ENCODE results near the gene ARID1B.

ARID1B gene

GRCh38 chr6:157230910-157231309 is 453.7 kb downstream of the ARID1B start:
- no peak overlapping the region for H3K4me2 ChIP-seq (ENCODE audit: low read depth, low read length, poor library complexity, severe bottlenecking)

GRCh38 chr6:157232161-157232895 is 455.1 kb downstream of the ARID1B start:
- Histone ChIP-seq H3F3A (ENCODE audit: insufficient read depth) (no peaks in the 10 kb centered on the region), H3K4me3 (ENCODE audit: insufficient read depth, low read length, poor library complexity, severe bottlenecking) (no peak overlapping the region), H4K20me1 (ENCODE audit: low read depth, low read length) (no peaks in the 10 kb centered on the region), H3K36me3 (ENCODE audit: low read length) (no peaks in the 10 kb centered on the region), H3K9ac (ENCODE audit: low read length) (no peak overlapping the region), H3K27ac (ENCODE audit: low read depth, low read length) (no peak overlapping the region), H3K9me2 (replicated peaks; ENCODE audit: insufficient read depth, low read length) (no peaks in the 10 kb centered on the region), H3K27me3 (ENCODE audit: low read length) (no peaks in the 10 kb centered on the region), H3K4me2 (ENCODE audit: low read depth, low read length, poor library complexity, severe bottlenecking) (no peak overlapping the region), H3K9me3 (ENCODE audit: insufficient read depth, low read length) (no peaks in the 10 kb centered on the region), H2AFZ (ENCODE audit: low read depth, low read length, severe bottlenecking) (no peak overlapping the region), H3K79me2 (ENCODE audit: insufficient read depth, low read length) (no peaks in the 10 kb centered on the region)
- no peak for TF ChIP-seq CTCF (IDR thresholded peaks at IDR 0.05; ENCODE audit: insufficient read depth, low read length, poor library complexity, severe bottlenecking)

More at GRCh38 chr6:157230910-157231309, 453.7 kb downstream of the ARID1B start:
- no peak overlapping the region for H3K4me3 ChIP-seq (ENCODE audit: insufficient read depth, low read length, poor library complexity, severe bottlenecking)
- no peak for TF ChIP-seq CTCF (IDR thresholded peaks at IDR 0.05; ENCODE audit: insufficient read depth, low read length, poor library complexity, severe bottlenecking)
- no peak for TF ChIP-seq EZH2phosphoT487 (conservative IDR thresholded peaks at IDR 0.05; ENCODE audit: low read length)
- no peak overlapping the region for H2AFZ ChIP-seq (ENCODE audit: low read depth, low read length, severe bottlenecking)
- H3K9ac ChIP-seq (ENCODE audit: low read length), result no peak overlapping the region
- H3K27me3 ChIP-seq (ENCODE audit: low read length), result no peaks in the 10 kb centered on the region
- no peaks in the 10 kb centered on the region for H3F3A ChIP-seq (ENCODE audit: insufficient read depth)
- no peaks in the 10 kb centered on the region for H3K36me3 ChIP-seq (ENCODE audit: low read length)
- H3K27ac ChIP-seq (ENCODE audit: low read depth, low read length), result no peak overlapping the region
- no peaks in the 10 kb centered on the region for H3K9me2 ChIP-seq (replicated peaks; ENCODE audit: insufficient read depth, low read length)
- H3K9me3 ChIP-seq (ENCODE audit: insufficient read depth, low read length), result no peaks in the 10 kb centered on the region
- no peaks in the 10 kb centered on the region for H3K79me2 ChIP-seq (ENCODE audit: insufficient read depth, low read length)
- no peaks in the 10 kb centered on the region for H4K20me1 ChIP-seq (ENCODE audit: low read depth, low read length)

- Histone ChIP-seq H3K9ac (ENCODE audit: low read length) (no peak overlapping the region), H3K79me2 (ENCODE audit: insufficient read depth, low read length) (no peaks in the 10 kb centered on the region), H2AFZ (ENCODE audit: low read depth, low read length, severe bottlenecking) (no peak overlapping the region), H3K9me3 (ENCODE audit: insufficient read depth, low read length) (no peaks in the 10 kb centered on the region), H3F3A (ENCODE audit: insufficient read depth) (no peaks in the 10 kb centered on the region), H4K20me1 (ENCODE audit: low read depth, low read length) (no peaks in the 10 kb centered on the region), H3K9me2 (replicated peaks; ENCODE audit: insufficient read depth, low read length) (no peaks in the 10 kb centered on the region), H3K4me3 (ENCODE audit: insufficient read depth, low read length, poor library complexity, severe bottlenecking) (no peak overlapping the region), H3K27me3 (ENCODE audit: low read length) (no peaks in the 10 kb centered on the region), H3K4me2 (ENCODE audit: low read depth, low read length, poor library complexity, severe bottlenecking) (no peak overlapping the region), H3K36me3 (ENCODE audit: low read length) (no peaks in the 10 kb centered on the region), H3K27ac (ENCODE audit: low read depth, low read length) (no peak overlapping the region)
- TF ChIP-seq EZH2phosphoT487 (conservative IDR thresholded peaks at IDR 0.05; ENCODE audit: low read length) (no peak), CTCF (IDR thresholded peaks at IDR 0.05; ENCODE audit: insufficient read depth, low read length, poor library complexity, severe bottlenecking) (no peak)
Measured at GRCh38 chr6:157233156-157233555, 456.0 kb downstream of the ARID1B start.
